ENCODE measurements around the gene POTEC.
"Not testable (repeated sequence)": the region's sequence is repeated elsewhere in the genome, so short reads cannot be mapped to it uniquely, and the experiment has no call there.

DNA sequence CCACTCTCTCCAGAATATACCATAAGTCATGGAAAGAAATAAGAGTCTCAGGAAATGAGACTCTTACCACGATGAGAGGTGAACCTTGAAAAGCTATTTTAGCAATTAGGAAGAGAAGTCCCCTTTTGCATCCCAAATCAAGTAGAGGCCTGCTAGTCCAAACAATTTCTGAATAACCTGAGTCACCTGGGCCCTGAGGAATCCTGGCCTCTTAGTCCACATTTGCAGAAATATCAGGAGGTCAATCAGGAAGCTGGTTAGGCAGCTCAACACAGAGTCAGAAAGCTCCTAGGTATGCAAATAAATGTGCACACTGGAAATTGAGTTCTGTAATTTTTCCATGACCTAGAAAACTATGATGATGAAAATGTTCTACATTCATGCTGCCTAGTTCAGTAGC is 77.4 kb downstream of the POTEC start:
- not testable (repeated sequence) for TF ChIP-seq CTCF, POLR2A (IDR thresholded peaks at IDR 0.05)

All from body of pancreas (tissue), 4 donors.